Stomach (tissue), 9 donors: ENCODE measurements around the gene TRPM3. TPM values are rescaled to one million over a fixed set of nuclear protein-coding genes. Genes with fewer than 3 reads are reported as not detected.
A peak's percentile ranks its signal among the peaks of the same experiment; 100 is the strongest.

Experiments
- DNase-seq, 2 donors: peaks; one replicate each; pipeline versions ENCODE4 v3.0.0 to v3.0.0-alpha.2; 2013 to 2019
- H3K27ac ChIP-seq, 5 donors: fragments of 200-600 bp in 4 of 5; sonication (generic) in 4 of 5; one replicate each; pipeline ENCODE4 v1.5.1; 2013 to 2019; ENCODE audit warnings: mild to moderate bottlenecking in 1 of 5, moderate library complexity in 1 of 5
- H3K27me3 ChIP-seq, 3 donors: fragments of 200-600 bp; sonication (generic); one replicate each; pipeline ENCODE4 v1.5.1; 2017 to 2019; ENCODE audit warnings: mixed run types in 1 of 3
- H3K36me3 ChIP-seq, 4 donors: fragments of 200-600 bp; sonication (generic); 1 replicate in 3 of 4; 2 replicates in 1 of 4; pipeline ENCODE4 v1.5.1; 2016 to 2019
- H3K4me1 ChIP-seq, 4 donors: fragments of 200-600 bp; sonication (generic); one replicate each; pipeline ENCODE4 v1.5.1; 2016 to 2019
- H3K4me3 ChIP-seq, 4 donors: fragments of 200-600 bp; sonication (generic) in 3 of 4; one replicate each; pipeline ENCODE4 v1.5.1; 2016 to 2019; ENCODE audit warnings: mild to moderate bottlenecking in 1 of 4
- H3K9me3 ChIP-seq, 4 donors: fragments of 200-600 bp; sonication (generic); one replicate each; pipeline ENCODE4 v1.5.1; 2016 to 2019
- CTCF ChIP-seq, 7 experiments: fragments of 450-650 bp in 4 of 7; fragments of 200-600 bp in 3 of 7; sonication (generic) in 3 of 7; IDR thresholded peaks; one replicate each; pipeline ENCODE4 v1.5.1; 2016 to 2019; ENCODE audit warnings: antibody characterized with exemption in 7 of 7, control low read depth in 2 of 7, mild to moderate bottlenecking in 1 of 7
- EP300 ChIP-seq: sonication (generic); formaldehyde crosslinking; IDR thresholded peaks from one replicate; pipeline ENCODE4 v1.6.1; 2017; ENCODE audit warnings: antibody characterized with exemption
- POLR2A ChIP-seq, 4 donors: fragments of 450-650 bp; IDR thresholded peaks; one replicate each; pipeline ENCODE4 v1.6.1; 2016; ENCODE audit warnings: antibody characterized with exemption in 4 of 4, control low read depth in 2 of 4, mild to moderate bottlenecking in 1 of 4, moderate library complexity in 1 of 4
- POLR2AphosphoS5 ChIP-seq, 3 donors: sonication (generic); formaldehyde crosslinking; IDR thresholded peaks; one replicate each; pipeline ENCODE4 v1.6.1; 2016; ENCODE audit warnings: antibody characterized with exemption in 3 of 3
- WGBS, 5 donors: extraction: QIAGEN DNeasy Blood & Tissue Kit in 3 of 5; methylation state at CpG; one replicate each; pipeline versions ENCODE4 v1.1.5 to v1.1.7; 2013 to 2018; 5-methylcytosine and 5-hydroxymethylcytosine counted together
- intact Hi-C: fragments of 100-400 bp; cut with DNase I; formaldehyde crosslinking; loops from one replicate; pipeline ENCODE4 v1.15.1; 2023; ENCODE audit warnings: low total_unique reads
- polyA plus RNA-seq, 3 donors: library from polyadenylated mRNA; stranded (reverse); fragments of 200-250 nt; gene quantifications; one replicate each; pipeline ENCODE4 v1.2.3, GENCODE V29; 2013
- total RNA-seq, 5 donors: library from RNA; depleted of rRNA; stranded (reverse); fragments of >200 nt; gene quantifications; one replicate each; pipeline versions ENCODE4 v1.1.0 to v1.2.3, GENCODE V29; 2014 to 2016
- donor health status: healthy with polysubstance abuse.
- donor health status: Bipolar disorder and iron deficiency.
- donor health status: healthy.

Gene TRPM3
- total and polyA plus RNA-seq, 8 donors = 0.03 to 6.2 (median 1.5) TPM

DNA sequence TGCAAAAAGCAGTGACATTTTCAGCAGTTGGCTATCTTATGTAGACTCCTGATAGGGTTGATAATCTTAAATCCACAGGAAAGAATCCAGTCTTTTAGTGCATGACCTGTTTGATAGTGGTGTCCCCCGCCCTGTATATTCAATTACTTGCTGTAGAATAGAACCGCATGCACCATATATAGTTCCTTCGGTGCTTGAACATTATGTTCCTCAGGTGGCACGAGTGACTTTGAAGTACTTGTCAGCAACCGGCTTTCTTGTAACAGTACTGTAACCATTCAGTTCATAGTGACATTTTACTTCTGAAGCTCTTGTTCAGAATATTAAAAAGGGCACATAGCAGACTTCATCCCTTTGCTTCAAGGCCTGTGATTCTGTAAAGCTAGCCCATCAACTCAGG is 543.8 kb downstream of the TRPM3 start:
- Histone ChIP-seq H3K27ac (peak overlapping the region in 4 of 5 donors; percentile 15 to 70 (median 34)), H3K4me3 (no peak overlapping the region), H3K36me3 (no peaks in the 10 kb centered on the region), H3K4me1 (peaks cover 0 to 25% (median 12%) of the 10 kb centered on the region in 4 donors), H3K9me3 (no peaks in the 10 kb centered on the region), H3K27me3 (no peaks in the 10 kb centered on the region)
- WGBS, 5 donors = 78 to 91% (median 81%) methylated on average over 5 of the region's 5 CpGs
- intact Hi-C loops = no loop called here
- no peak for DNase-seq
- TF ChIP-seq CTCF (IDR thresholded peaks at IDR 0.05) (no peak), POLR2A (IDR thresholded peaks at IDR 0.05) (no peak), POLR2AphosphoS5 (IDR thresholded peaks at IDR 0.05) (no peak)

GRCh38 chr9:70576116-70576515 is 545.3 kb downstream of the TRPM3 start:
- no peak for DNase-seq

GRCh38 chr9:70574151-70574837 is 547.1 kb downstream of the TRPM3 start:
- intact Hi-C loops = no loop called here
- no peaks in the 10 kb centered on the region for H3K27me3 ChIP-seq

More at GRCh38 chr9:70576116-70576515, 545.3 kb downstream of the TRPM3 start:
- Histone ChIP-seq H3K4me1 (peaks cover 0 to 25% (median 12%) of the 10 kb centered on the region in 4 donors), H3K4me3 (no peak overlapping the region), H3K36me3 (no peaks in the 10 kb centered on the region), H3K9me3 (no peaks in the 10 kb centered on the region), H3K27me3 (no peaks in the 10 kb centered on the region), H3K27ac (peak overlapping the region in 1 of 5 donors; percentile 70)
- WGBS, 5 donors = 95 to 97% (median 97%) methylated on average over 2 of the region's 2 CpGs
- no peak for TF ChIP-seq CTCF (IDR thresholded peaks at IDR 0.05)
- TF ChIP-seq EP300 = no peak
- TF ChIP-seq POLR2AphosphoS5 (IDR thresholded peaks at IDR 0.05) = no peak
- TF ChIP-seq POLR2A (IDR thresholded peaks at IDR 0.05) = no peak
- intact Hi-C loops = no loop called here

GRCh38 chr9:70573308-70573707 is 548.1 kb downstream of the TRPM3 start:
- no peaks in the 10 kb centered on the region for H3K9me3 ChIP-seq
- H3K27ac ChIP-seq = peak overlapping the region in 2 of 5 donors; percentile 52 to 70
- no peak overlapping the region for H3K4me3 ChIP-seq
- DNase-seq = no peak
- H3K27me3 ChIP-seq = no peaks in the 10 kb centered on the region
- TF ChIP-seq CTCF (IDR thresholded peaks at IDR 0.05) (no peak), EP300 (no peak), POLR2A (IDR thresholded peaks at IDR 0.05) (no peak), POLR2AphosphoS5 (IDR thresholded peaks at IDR 0.05) (no peak)
- peaks cover 0 to 25% (median 12%) of the 10 kb centered on the region in 4 donors for H3K4me1 ChIP-seq
- H3K36me3 ChIP-seq = no peaks in the 10 kb centered on the region
- intact Hi-C loops = no loop called here

More at GRCh38 chr9:70574151-70574837, 547.1 kb downstream of the TRPM3 start:
- Histone ChIP-seq H3K27ac (peak overlapping the region in 4 of 5 donors; percentile 21 to 70 (median 57)), H3K4me1 (peaks cover 0 to 25% (median 12%) of the 10 kb centered on the region in 4 donors), H3K4me3 (no peak overlapping the region), H3K36me3 (no peaks in the 10 kb centered on the region), H3K9me3 (no peaks in the 10 kb centered on the region)
- 40 to 61% (median 52%) methylated on average over 2 of the region's 2 CpGs for WGBS, 5 donors
- peak in 2 of 3 donors; percentile 2 to 52 for TF ChIP-seq POLR2AphosphoS5 (IDR thresholded peaks at IDR 0.05)
- TF ChIP-seq CTCF (IDR thresholded peaks at IDR 0.05) = no peak
- no peak for DNase-seq
